H1 (cell line): Measurements from ENCODE around the gene LTBP4. TPM values are rescaled to one million over a fixed set of nuclear protein-coding genes. Genes with fewer than 3 reads are reported as not detected.

Experiments used
- CTCF ChIA-PET: fragments of 300-600 bp; sonication (Branson Sonifier 250); formaldehyde crosslinking; loops from one replicate; lab custom pipeline; 2021; ENCODE audit not compliant: partially characterized antibody; lab: Charles Lee
- POLR2A ChIA-PET: fragments of 300-600 bp; sonication (Branson Sonifier 250); formaldehyde crosslinking; loops from one replicate; lab custom pipeline; 2021; ENCODE audit warnings: inconsistent platforms; ENCODE audit not compliant: partially characterized antibody; lab: Charles Lee
- DNase-seq, 2 experiments: peaks; one replicate each; pipeline versions ENCODE4 v3.0.0 to v3.0.0-alpha.2; 2010 to 2022; ENCODE audit warnings: low spot score in 2 of 2, low read depth in 1 of 2, mixed read lengths in 1 of 2
- FAIRE-seq: peaks from 2 replicates; lab custom pipeline; 2011; peaks lifted over from hg19 to GRCh38; lab: Jason Lieb, UNC
- H2AFZ ChIP-seq: 2 replicates; pipeline ENCODE4 v1.8.1; 2012; ENCODE audit warnings: low read length, inconsistent platforms
- H2AK5ac ChIP-seq: 2 replicates; pipeline ENCODE4 v1.6.1; 2013; ENCODE audit warnings: low read depth, low read length
- H2BK120ac ChIP-seq: replicated peaks from 2 replicates; pipeline ENCODE3; 2013; ENCODE audit warnings: low read depth, low read length, inconsistent platforms
- H2BK12ac ChIP-seq: 2 replicates; pipeline ENCODE4 v1.6.1; 2013; ENCODE audit warnings: low read depth, low read length
- H2BK15ac ChIP-seq: 2 replicates; pipeline ENCODE4 v1.6.1; 2013; ENCODE audit warnings: low read length
- H2BK20ac ChIP-seq: 2 replicates; pipeline ENCODE4 v1.6.1; 2013; ENCODE audit warnings: low read length
- H2BK5ac ChIP-seq: 2 replicates; pipeline ENCODE4 v1.6.1; 2013; ENCODE audit warnings: low read depth, low read length
- H3K14ac ChIP-seq: 2 replicates; pipeline ENCODE4 v1.6.1; 2013; ENCODE audit warnings: inconsistent platforms; ENCODE audit not compliant: insufficient read length
- H3K18ac ChIP-seq: 2 replicates; pipeline ENCODE4 v1.6.1; 2013; ENCODE audit warnings: low read length; ENCODE audit errors: extremely low read depth
- H3K23ac ChIP-seq: 2 replicates; pipeline ENCODE4 v1.6.1; 2013; ENCODE audit warnings: inconsistent platforms; ENCODE audit not compliant: insufficient read length
- H3K23me2 ChIP-seq: 2 replicates; pipeline ENCODE4 v1.6.1; 2013; ENCODE audit warnings: low read depth, low read length
- H3K27ac ChIP-seq: 2 replicates; pipeline ENCODE4 v1.6.1; 2011; ENCODE audit warnings: low read depth, low read length, inconsistent platforms
- H3K27me3 ChIP-seq, 4 experiments: replicated peaks in 1 of 4; 1 replicate in 1 of 4; 2 replicates in 3 of 4; pipeline versions ENCODE4 v1.6.1 to v1.8.1; 2011 to 2013; ENCODE audit warnings: low read length in 3 of 4, mild to moderate bottlenecking in 3 of 4, inconsistent platforms in 2 of 4, mixed read lengths in 2 of 4, moderate library complexity in 1 of 4; ENCODE audit not compliant: control insufficient read depth in 3 of 4, insufficient read depth in 3 of 4; ENCODE audit errors: extremely low read depth in 1 of 4
- H3K36me3 ChIP-seq, 4 experiments: 2 replicates each; pipeline versions ENCODE4 v1.6.1 to v1.8.1; 2011 to 2013; ENCODE audit warnings: mild to moderate bottlenecking in 4 of 4, low read length in 3 of 4, moderate library complexity in 2 of 4, control low read depth in 1 of 4, inconsistent platforms in 1 of 4; ENCODE audit not compliant: insufficient read depth in 4 of 4, control insufficient read depth in 2 of 4
- H3K4ac ChIP-seq: replicated peaks from 2 replicates; pipeline ENCODE3; 2013; ENCODE audit warnings: low read length, low read depth, mixed read lengths, inconsistent platforms; ENCODE audit not compliant: insufficient read length
- H3K4me1 ChIP-seq, 4 experiments: replicated peaks in 1 of 4; 1 replicate in 1 of 4; 2 replicates in 3 of 4; pipeline versions ENCODE4 v1.6.1 to v1.8.1; 2011 to 2013; ENCODE audit warnings: low read length in 3 of 4, inconsistent platforms in 2 of 4, mixed read lengths in 1 of 4; ENCODE audit not compliant: insufficient read depth in 4 of 4, control insufficient read depth in 3 of 4
- H3K4me2 ChIP-seq, 2 experiments: 2 replicates each; pipeline versions ENCODE4 v1.6.1 to v1.8.1; 2011 to 2013; ENCODE audit warnings: low read depth in 2 of 2, low read length in 2 of 2, control low read depth in 1 of 2, inconsistent platforms in 1 of 2, mild to moderate bottlenecking in 1 of 2; ENCODE audit not compliant: insufficient read depth in 1 of 2
- H3K4me3 ChIP-seq, 4 experiments: fragments of 200-600, 300-600 bp in 1 of 4; sonication (generic), shearing (Covaris generic), sonication (Bioruptor Twin) in 1 of 4; 2 replicates each; pipeline versions ENCODE4 v1.5.1 to v1.8.1; 2011 to 2016; ENCODE audit warnings: low read length in 4 of 4, low read depth in 3 of 4, control low read depth in 2 of 4, inconsistent platforms in 2 of 4, mild to moderate bottlenecking in 2 of 4, mixed read lengths in 1 of 4, moderate library complexity in 1 of 4; ENCODE audit not compliant: insufficient read depth in 2 of 4; ENCODE audit errors: extremely low read depth in 1 of 4
- H3K56ac ChIP-seq: replicated peaks from 2 replicates; pipeline ENCODE3; 2013; ENCODE audit warnings: low read depth, mild to moderate bottlenecking, mixed read lengths, low read length, inconsistent platforms; ENCODE audit not compliant: insufficient read length
- H3K79me1 ChIP-seq: 2 replicates; pipeline ENCODE4 v1.6.1; 2013; ENCODE audit warnings: low read depth, low read length, control low read depth
- H3K79me2 ChIP-seq, 2 experiments: 2 replicates each; pipeline versions ENCODE4 v1.6.1 to v1.8.1; 2012 to 2013; ENCODE audit warnings: low read length in 2 of 2, mild to moderate bottlenecking in 2 of 2, inconsistent platforms in 1 of 2; ENCODE audit not compliant: insufficient read depth in 2 of 2, control insufficient read depth in 1 of 2
- H3K9ac ChIP-seq, 4 experiments: replicated peaks in 1 of 4; 1 replicate in 1 of 4; 2 replicates in 3 of 4; pipeline versions ENCODE4 v1.6.1 to v1.8.1; 2011 to 2013; ENCODE audit warnings: low read depth in 3 of 4, low read length in 3 of 4, control low read depth in 2 of 4, mild to moderate bottlenecking in 2 of 4, moderate library complexity in 2 of 4, inconsistent platforms in 1 of 4; ENCODE audit errors: extremely low read depth in 1 of 4
- H3K9me3 ChIP-seq, 2 experiments: 2 replicates each; pipeline versions ENCODE4 v1.6.1 to v1.8.1; 2012 to 2013; ENCODE audit warnings: mild to moderate bottlenecking in 2 of 2, moderate library complexity in 2 of 2, control low read depth in 1 of 2, inconsistent platforms in 1 of 2, low read depth in 1 of 2, low read length in 1 of 2, mixed read lengths in 1 of 2; ENCODE audit not compliant: insufficient read depth in 2 of 2
- H4K20me1 ChIP-seq, 2 experiments: replicated peaks in 1 of 2; 2 replicates each; pipeline versions ENCODE3 to v1.8.1; 2011 to 2013; ENCODE audit warnings: inconsistent platforms in 2 of 2, low read length in 2 of 2, mild to moderate bottlenecking in 1 of 2; ENCODE audit not compliant: insufficient read depth in 2 of 2, control insufficient read depth in 1 of 2
- H4K5ac ChIP-seq: 2 replicates; pipeline ENCODE4 v1.6.1; 2013; ENCODE audit warnings: low read length, low read depth, mixed read lengths, inconsistent platforms; ENCODE audit not compliant: insufficient read length
- H4K8ac ChIP-seq: 2 replicates; pipeline ENCODE4 v1.8.0; 2013; ENCODE audit warnings: mild to moderate bottlenecking, moderate library complexity, low read length, inconsistent platforms; ENCODE audit not compliant: insufficient read depth; ENCODE audit errors: extremely low read depth
- H4K91ac ChIP-seq: replicated peaks from 2 replicates; pipeline ENCODE3; 2013; ENCODE audit warnings: low read length, mixed read lengths, inconsistent platforms; ENCODE audit not compliant: insufficient read length
- ATF3 ChIP-seq: IDR thresholded peaks from 2 replicates; pipeline ENCODE4 v1.6.1; 2011; ENCODE audit warnings: low read depth, mild to moderate bottlenecking, low read length; ENCODE audit not compliant: insufficient read depth
- CREB1 ChIP-seq: IDR thresholded peaks from 2 replicates; pipeline ENCODE4 v1.6.1; 2012; ENCODE audit warnings: inconsistent platforms
- CTCF ChIP-seq, 3 experiments: IDR thresholded peaks; 1 replicate in 2 of 3; 2 replicates in 1 of 3; pipeline versions ENCODE4 v1.5.1 to v1.6.1; 2011; ENCODE audit warnings: low read length in 3 of 3, mild to moderate bottlenecking in 3 of 3, inconsistent platforms in 2 of 3, low read depth in 1 of 3, moderate library complexity in 1 of 3; ENCODE audit not compliant: insufficient read depth in 1 of 3; ENCODE audit errors: control extremely low read depth in 1 of 3
- GABPA ChIP-seq: IDR thresholded peaks from 2 replicates; pipeline ENCODE4 v1.6.1; 2011; ENCODE audit warnings: mild to moderate bottlenecking, low read length, moderate library complexity, borderline replicate concordance; ENCODE audit not compliant: insufficient read depth
- MAFK ChIP-seq: IDR thresholded peaks from 2 replicates; pipeline ENCODE4 v1.6.1; 2012; ENCODE audit warnings: low read depth, mild to moderate bottlenecking, improper control_type of control experiment, low read length
- MAX ChIP-seq: IDR thresholded peaks from 2 replicates; pipeline ENCODE4 v1.6.1; 2012; ENCODE audit warnings: inconsistent platforms
- POLR2A ChIP-seq, 2 experiments: IDR thresholded peaks; 1 replicate in 1 of 2; 2 replicates in 1 of 2; pipeline ENCODE4 v1.6.1; 2011; ENCODE audit warnings: low read depth in 2 of 2, low read length in 2 of 2, mild to moderate bottlenecking in 2 of 2; ENCODE audit errors: control extremely low read depth in 1 of 2
- TCF12 ChIP-seq: IDR thresholded peaks from 2 replicates; pipeline ENCODE4 v1.6.1; 2011; ENCODE audit warnings: low read depth, mild to moderate bottlenecking, low read length
- USF2 ChIP-seq: IDR thresholded peaks from 2 replicates; pipeline ENCODE4 v1.6.1; 2011; ENCODE audit warnings: low read length, improper control_type of control experiment
- WGBS, 2 experiments: shearing (Covaris generic) in 1 of 2; methylation state at CpG; one replicate each; pipeline versions ENCODE4 v1.1.6 to v1.1.7; 2013 to 2015; ENCODE audit warnings: low lambda C conversion rate in 2 of 2, mixed read lengths in 2 of 2, inconsistent platforms in 1 of 2, low coverage in 1 of 2, missing lambda C conversion rate in 1 of 2; ENCODE audit not compliant: insufficient replicate concordance in 2 of 2, insufficient coverage in 1 of 2, insufficient read length in 1 of 2; ENCODE audit errors: extremely low coverage in 1 of 2, missing lambda C conversion rate in 1 of 2; 5-methylcytosine and 5-hydroxymethylcytosine counted together
- polyA plus RNA-seq, 7 experiments: library from polyadenylated mRNA; depleted of rRNA in 3 of 7; stranded (reverse) in 5 of 7; unstranded in 2 of 7; fragments of >200 nt in 5 of 7; fragments of 200-250 nt in 2 of 7; gene quantifications; 1 replicate in 5 of 7; 2 replicates in 1 of 7; 4 replicates in 1 of 7; pipeline versions ENCODE4 v1.2.1 to v1.2.3, GENCODE V29; 2011 to 2013; ENCODE audit warnings: missing spikeins in 2 of 7, mixed read lengths in 2 of 7
- total RNA-seq: library from RNA; stranded (reverse); fragmentation: NEBNext Ultra II Directional; extraction: Animal tissue kit (Norgen Biotek cat#: 25700); gene quantifications from 2 replicates; pipeline ENCODE4 v1.2.1, GENCODE V29; 2021

The LTBP4 gene
- total and polyA plus RNA-seq, 2 of the 8 experiments (the other 6 are each of a cell fraction or from before 2014, with no cell fraction given), result 54.5 to 77.1 TPM

GRCh38 chr19:40677156-40677555 is 76.0 kb downstream of the LTBP4 start:
- Histone ChIP-seq H3K27ac (no peak overlapping the region), H3K18ac (no peak overlapping the region), H2BK12ac (no peak overlapping the region), H3K4me1 (no peaks in the 10 kb centered on the region), H3K4me3 (no peak overlapping the region), H4K8ac (no peak overlapping the region), H4K20me1 (peaks cover 0 to 8% of the 10 kb centered on the region in 2 experiments), H3K79me1 (no peaks in the 10 kb centered on the region), H2BK120ac (no peak overlapping the region), H3K23ac (no peak overlapping the region), H2BK5ac (no peak overlapping the region), H3K4me2 (no peak overlapping the region), H3K27me3 (no peaks in the 10 kb centered on the region), H3K56ac (no peak overlapping the region), H4K5ac (no peak overlapping the region), H3K9ac (no peak overlapping the region), H2AFZ (no peak overlapping the region), H2BK15ac (no peak overlapping the region), H3K23me2 (no peaks in the 10 kb centered on the region), H2BK20ac (no peak overlapping the region), H3K36me3 (peaks cover 9 to 46% (median 28%) of the 10 kb centered on the region in 4 experiments), H4K91ac (no peak overlapping the region), H2AK5ac (no peak overlapping the region), H3K79me2 (no peaks in the 10 kb centered on the region), H3K4ac (no peak overlapping the region), H3K14ac (no peak overlapping the region), H3K9me3 (no peaks in the 10 kb centered on the region)
- TF ChIP-seq GABPA (no peak), CREB1 (no peak), USF2 (no peak), MAFK (no peak), MAX (no peak), ATF3 (no peak), TCF12 (no peak), CTCF (IDR thresholded peaks at IDR 0.05; ENCODE audit: control extremely low read depth in 1 of 3, insufficient read depth in 1 of 3, low read depth in 1 of 3, low read length in 3 of 3) (no peak), POLR2A (IDR thresholded peaks at IDR 0.05; ENCODE audit: control extremely low read depth in 1 of 2, low read depth in 2 of 2, low read length in 2 of 2) (no peak)
- ChIA-PET CTCF (interaction anchor here (1.2 kb wide), 1 partner anchor 14 kb away, joined by 3 read pairs; no protein-coding TSS in a partner anchor), POLR2A (no interaction called here)
- no peak for DNase-seq
- 97% methylated on average over 22 of the region's 23 CpGs; no CpG with 5 or more reads in 1 of the 2 experiments for WGBS, 2 experiments
- FAIRE-seq, result no peak
